GM21423 (cell line): ENCODE data around the gene TMCO6.

ENCODE experiments used
- ATAC-seq: cut with Tn5 transposase; IDR thresholded peaks from one replicate; pipeline ENCODE4 v1.9.1; 2021; ENCODE audit warnings: mild to moderate bottlenecking, moderate library complexity; ENCODE audit not compliant: unreplicated experiment

TMCO6 gene

DNA sequence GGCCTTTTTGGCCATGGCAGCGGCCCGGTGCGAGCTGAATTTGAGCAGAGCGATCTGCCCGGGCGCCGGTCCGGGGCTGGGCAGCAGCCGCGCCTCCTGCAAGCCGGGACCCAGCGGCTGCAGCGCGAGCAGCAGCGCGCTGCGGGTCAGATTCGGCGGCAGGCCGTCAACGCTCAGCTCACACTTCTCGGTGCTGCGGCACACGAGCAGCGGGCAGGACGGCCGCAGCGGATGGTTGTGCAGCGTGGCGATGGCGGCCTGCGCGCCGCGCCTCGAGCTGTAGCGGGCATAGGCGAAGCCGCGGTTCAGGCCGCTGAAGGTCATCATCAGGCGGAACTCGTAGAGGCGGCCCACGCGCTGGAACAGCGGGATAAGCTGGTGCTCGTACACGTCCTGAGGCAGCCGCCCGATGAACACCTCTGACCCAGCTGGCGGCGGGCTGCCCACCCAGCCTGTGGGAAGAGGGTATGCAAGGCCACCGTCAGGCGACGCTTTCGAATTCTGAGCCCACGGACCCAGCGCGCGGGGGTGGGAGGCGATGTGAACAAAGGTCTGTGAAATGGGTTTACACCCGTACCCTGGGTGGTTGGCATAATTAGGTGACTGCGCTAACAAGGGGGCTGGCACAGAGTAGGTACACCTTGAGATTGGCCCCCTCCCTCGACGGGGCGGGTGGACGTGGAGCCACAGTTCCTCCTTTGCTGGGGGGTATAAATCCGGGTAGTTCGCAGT is 33.4 kb downstream of the TMCO6 start:
- ATAC-seq = no peak

DNA sequence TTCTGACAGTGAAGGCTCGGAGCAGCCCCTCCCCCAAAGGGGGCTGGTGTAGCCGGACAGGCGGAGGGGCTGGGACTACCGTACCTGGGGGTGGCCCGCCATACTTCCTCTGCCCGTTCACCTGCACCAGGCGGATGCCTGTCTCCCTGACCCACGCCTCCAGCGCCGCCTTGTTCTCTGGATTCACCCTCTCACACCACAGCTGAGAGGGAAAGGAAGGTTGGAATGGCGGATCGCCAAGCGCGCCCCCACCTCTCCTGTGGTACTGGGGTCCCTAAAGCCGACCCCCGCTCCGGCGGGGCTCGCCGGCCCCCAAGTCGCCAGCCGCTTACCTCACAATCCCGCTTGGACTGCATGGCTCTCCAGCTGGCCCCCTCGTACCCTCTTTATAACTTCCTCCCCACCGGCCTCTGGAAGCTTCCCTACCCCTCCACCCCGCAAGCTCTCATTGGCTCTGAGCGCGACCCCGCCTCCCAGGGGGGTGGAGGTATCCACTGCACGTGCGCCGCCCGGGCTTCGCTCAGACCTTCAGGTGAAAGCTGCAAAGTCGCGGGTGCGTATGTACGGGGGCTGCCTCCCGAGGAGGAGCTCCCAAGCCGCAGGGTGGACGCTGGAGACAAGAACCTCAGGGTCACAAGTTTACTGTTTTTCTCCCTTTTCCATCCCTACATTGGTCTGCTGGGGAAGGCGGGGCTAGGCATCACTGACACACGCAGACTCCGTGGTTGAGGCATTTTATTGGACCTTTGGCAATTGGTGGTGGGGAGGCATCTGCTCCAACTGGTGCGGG is 34.1 kb downstream of the TMCO6 start, which contains the start of gene DND1:
Gene DND1, minus strand, starts transcription at position 390 of the 790 bp plus-strand sequence. Its CDS starts 34 bp downstream, at position 356.
- ATAC-seq = no peak

GRCh38 chr5:140674211-140674610 is 35.0 kb downstream of the TMCO6 start:
- ATAC-seq = no peak

GRCh38 chr5:140674629-140675028 is 35.4 kb downstream of the TMCO6 start:
- ATAC-seq = no peak

GRCh38 chr5:140677947-140678346 is 38.7 kb downstream of the TMCO6 start:
- ATAC-seq = no peak

GRCh38 chr5:140678993-140679392 is 39.7 kb downstream of the TMCO6 start:
- ATAC-seq = no peak

DNA sequence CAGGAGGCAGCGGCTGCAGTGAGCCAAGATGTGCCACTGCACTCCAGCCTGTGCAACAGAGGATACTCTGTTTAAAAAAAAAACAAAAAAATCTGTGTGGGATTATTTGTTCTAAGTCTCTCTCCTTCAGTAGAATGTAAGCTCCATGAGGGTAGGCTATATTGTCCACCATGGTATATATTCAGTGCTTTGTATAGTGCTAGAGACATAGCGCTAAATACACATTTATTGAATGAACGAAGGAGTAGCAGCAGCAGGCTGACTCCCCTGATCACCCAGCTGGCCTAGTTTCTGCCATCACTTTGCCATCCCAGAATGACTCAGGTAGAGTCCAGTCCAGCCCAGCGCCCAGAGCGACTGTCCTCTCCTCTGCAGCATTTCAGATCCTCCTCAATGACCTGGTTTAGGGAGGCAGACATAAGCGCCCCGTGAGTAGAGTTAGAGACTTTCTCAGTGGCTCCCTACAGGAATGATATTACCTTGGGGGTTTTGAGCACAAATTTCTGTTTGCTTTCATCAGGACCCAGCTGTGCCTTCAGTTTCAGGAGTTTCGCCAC is 51.2 kb downstream of the TMCO6 start:
- ATAC-seq = no peak

DNA sequence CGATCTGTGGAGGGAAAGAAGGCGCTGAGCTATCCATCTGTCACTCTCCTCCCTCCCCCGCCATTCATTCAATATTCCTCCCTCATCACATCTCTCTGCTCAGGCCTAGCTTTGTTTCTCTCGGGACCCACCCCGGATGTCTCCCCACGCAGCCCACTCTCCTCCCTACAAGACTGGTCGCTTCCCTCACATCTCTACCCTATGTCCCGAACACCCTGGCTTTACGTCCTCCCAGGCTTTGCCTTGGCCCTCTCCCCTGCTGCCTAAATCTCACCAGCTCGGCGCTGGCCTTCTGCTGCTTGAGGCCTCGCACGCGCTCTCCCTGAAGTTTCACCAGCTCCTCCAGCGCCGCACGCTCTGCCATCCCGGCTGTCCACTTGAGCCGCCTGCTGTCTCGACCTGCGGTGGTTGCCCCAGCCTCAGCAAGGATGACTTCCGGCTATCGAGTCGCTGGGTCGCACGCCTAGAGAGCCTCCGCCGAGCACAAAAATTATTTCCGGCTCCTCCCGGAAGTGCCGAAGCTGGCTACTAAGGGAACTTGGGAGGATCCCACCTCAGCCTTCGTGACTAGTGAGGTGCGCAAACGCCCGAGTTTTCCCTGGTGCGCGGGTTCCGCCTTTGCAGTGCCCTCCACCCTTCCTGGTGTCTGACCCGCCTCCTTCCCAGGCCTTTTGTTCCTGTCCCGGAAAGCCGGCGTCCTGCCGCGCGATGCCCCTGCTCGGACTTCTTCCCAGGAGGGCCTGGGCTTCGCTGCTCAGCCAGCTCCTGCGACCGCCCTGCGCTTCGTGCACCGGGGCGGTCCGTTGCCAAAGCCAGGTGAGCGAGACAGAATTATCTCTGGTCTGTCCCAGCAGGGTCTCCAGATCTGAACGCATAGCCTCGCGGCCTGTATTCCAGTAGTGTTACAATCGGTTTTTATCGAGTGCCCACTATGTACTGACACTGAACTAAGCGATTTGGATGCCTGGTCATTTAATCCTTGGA is 52.0 kb downstream of the TMCO6 start, which contains the start of the genes HARS1 and HARS2:
Gene HARS1, minus strand, starts transcription at position 430 of the 984 bp plus-strand sequence. Its CDS starts 66 bp downstream, at position 364.
Gene HARS2, plus strand, starts transcription at position 515 of the 984 bp plus-strand sequence. Its CDS starts 194 bp downstream, at position 709.
- ATAC-seq = peak; percentile 98

DNA sequence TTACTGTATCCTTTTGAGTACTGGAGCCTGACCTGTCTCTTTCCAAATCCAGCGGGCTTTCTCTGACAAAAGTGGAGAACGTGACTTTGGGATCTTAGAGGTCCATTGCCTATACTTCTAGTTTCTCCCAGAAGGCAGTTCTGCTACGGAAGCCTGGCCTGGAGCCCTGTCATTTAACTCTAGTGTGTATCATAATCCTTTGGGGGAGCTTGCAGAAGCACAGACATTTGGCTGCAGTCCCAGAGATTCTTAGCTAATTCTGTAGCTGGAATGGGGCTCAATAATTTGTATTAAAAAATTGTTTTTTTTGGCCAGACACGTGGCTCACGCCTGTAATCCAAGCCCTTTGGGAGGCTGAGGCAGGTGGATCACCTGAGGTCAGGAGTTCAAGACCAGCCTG is 55.0 kb downstream of the TMCO6 start:
- ATAC-seq = no peak
